NCI-H146 treated with DMSO at 0.1 percent for 48 hours (cell line): ENCODE data around the gene TOPAZ1.
"Not testable (repeated sequence)": the region's sequence is repeated elsewhere in the genome, so short reads cannot be mapped to it uniquely, and the experiment has no call there.

ENCODE experiments used
- DNase-seq: peaks from one replicate; lab custom pipeline; 2025; ENCODE audit not compliant: unreplicated experiment; lab: John Stamatoyannopoulos, UW

Gene TOPAZ1

GRCh38 chr3:44326515-44326914 is 84.8 kb downstream of the TOPAZ1 start:
- no peak for DNase-seq

DNA sequence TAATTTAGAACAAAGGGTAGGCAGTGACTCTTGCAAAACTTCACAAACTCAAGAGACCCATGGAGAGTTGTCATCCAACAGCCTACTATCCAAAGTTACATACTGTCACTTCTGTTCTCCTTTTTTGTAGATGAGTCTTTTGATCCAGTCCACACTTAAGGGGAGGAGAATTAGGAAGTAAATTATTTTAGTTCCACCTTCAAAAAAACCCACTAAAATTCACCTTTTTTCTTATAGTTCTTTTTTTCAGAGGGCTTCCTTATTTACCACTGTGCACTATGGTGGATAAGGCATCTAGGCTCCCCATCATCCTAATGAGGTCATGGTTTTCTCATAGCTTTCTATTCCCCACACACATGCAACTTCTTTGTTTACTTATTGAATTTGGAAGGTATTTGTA is 88.3 kb downstream of the TOPAZ1 start:
- no peak for DNase-seq

GRCh38 chr3:44330444-44330843 is 88.8 kb downstream of the TOPAZ1 start:
- DNase-seq: no peak

DNA sequence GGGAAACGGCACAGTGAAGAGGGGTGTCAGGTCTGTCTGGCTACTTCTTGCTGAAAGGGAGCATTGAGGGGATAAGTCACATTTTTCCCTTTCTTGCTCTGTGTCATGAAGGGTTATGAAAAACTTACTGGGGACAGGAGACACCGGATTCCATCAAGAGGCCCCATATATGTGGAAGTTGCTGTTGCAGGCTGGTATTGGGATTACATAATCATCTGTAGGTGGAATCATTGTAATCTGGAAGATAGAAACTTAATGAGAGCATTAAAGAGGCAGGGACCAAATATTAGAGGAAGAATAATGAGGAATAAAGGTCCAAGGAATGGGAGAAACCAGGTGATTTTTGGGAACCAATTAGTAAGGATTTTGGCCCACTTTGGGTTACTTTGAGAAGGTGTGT is 92.6 kb downstream of the TOPAZ1 start:
- DNase-seq: no peak

- DNase-seq: no peak
These were observed 95.6 kb downstream of the TOPAZ1 start for GRCh38 chr3:44337248-44337785.

DNA sequence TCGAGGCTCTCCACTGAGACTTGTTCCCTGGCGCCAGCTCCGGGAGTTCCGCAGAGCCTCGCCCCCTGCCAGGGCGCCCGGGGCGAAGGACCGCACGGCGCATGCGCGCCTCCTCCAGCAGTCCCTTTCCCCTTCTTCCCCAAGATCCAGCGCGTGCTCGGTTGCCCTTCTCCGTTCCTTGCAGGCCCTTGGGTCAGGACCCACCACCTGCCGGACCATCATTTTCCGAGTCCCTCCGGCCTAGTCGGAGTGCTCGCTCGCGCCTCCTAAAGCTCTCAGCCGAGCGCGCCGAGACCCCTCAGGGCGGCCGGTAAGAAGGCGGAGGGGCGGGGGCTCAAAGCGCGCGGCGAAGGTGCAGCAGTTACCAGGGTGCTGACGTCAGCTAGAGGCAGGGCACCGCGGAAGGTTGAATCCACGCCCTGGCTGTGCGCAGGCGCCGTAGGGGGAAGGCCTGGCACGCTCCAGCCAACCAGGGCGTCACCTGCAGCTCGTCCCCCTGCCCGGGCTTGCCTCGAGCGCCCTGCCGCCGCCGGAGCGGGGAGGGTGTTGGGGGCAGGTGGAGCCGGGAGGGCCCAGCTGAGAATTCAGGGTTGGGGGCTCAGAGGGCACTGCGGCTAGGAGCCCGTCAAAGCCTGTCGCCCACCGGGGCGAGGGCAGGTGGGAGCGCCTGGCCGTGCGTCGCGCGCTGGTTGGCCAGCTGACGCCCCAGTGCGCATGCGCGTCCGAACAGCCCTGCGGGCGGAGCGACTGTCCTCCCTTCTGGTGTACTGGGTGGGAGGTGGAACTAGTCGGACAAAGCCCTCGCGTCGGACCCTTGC is 96.5 kb downstream of the TOPAZ1 start, which contains the start of gene TCAIM:
Gene TCAIM (plus strand): TSS at position 757 of the 818 bp plus-strand sequence. CDS start 16,017 bp downstream, outside the sequence.
- DNase-seq: peak; percentile 81

GRCh38 chr3:44338828-44339127 is 97.1 kb downstream of the TOPAZ1 start:
- DNase-seq: no peak

- no peak for DNase-seq
These were observed 97.7 kb downstream of the TOPAZ1 start for GRCh38 chr3:44339181-44340057.

DNA sequence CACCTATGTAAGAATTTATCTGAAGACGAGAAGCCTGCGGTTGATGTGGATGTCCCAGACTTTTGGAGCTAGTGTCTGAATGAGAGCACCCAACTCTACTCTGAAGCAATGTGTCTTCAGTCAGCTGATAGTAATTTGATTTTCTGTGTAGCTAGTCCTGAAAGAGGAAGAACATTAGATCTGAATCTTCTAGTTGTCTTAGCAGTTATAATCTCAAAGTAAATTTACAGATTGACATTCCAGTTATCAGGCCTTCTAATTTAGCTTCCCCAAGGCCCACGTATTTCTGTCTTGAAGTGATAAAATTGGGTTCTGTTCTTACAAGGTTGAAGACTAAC is 98.3 kb downstream of the TOPAZ1 start:
- no peak for DNase-seq

- no peak for DNase-seq
These were observed 100.6 kb downstream of the TOPAZ1 start for GRCh38 chr3:44342176-44342790.

GRCh38 chr3:44343421-44343820 is 101.7 kb downstream of the TOPAZ1 start:
- no peak for DNase-seq

DNA sequence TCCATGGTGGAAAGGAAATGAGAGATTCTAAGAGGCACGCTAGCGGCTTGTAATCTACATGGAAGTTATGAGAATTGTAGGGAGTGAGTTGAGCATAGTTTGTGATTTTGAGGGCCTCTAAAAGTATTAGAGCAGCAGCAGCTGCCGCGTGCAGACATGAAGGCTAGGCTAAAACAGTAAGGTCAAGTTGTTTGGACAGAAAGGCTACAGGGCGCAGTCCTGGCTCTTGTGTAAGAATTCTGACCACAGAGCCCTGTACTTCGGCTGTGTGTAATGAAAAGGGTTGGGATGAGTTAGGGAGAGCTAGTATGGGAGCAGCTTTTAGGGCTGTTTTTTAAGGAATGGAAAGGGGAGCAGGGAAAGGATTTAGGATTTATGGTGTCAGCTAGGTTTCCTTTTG is 104.9 kb downstream of the TOPAZ1 start:
- not testable (repeated sequence) for DNase-seq

GRCh38 chr3:44348993-44349392 is 107.3 kb downstream of the TOPAZ1 start:
- no peak for DNase-seq

GRCh38 chr3:44353355-44353924 is 111.8 kb downstream of the TOPAZ1 start:
- DNase-seq: no peak

GRCh38 chr3:44355362-44356033 is 113.8 kb downstream of the TOPAZ1 start:
- DNase-seq: peak; percentile 22

GRCh38 chr3:44359146-44359751 is 117.6 kb downstream of the TOPAZ1 start:
- DNase-seq: no peak

GRCh38 chr3:44363591-44363990 is 121.9 kb downstream of the TOPAZ1 start:
- no peak for DNase-seq

GRCh38 chr3:44365952-44366351 is 124.3 kb downstream of the TOPAZ1 start:
- DNase-seq: no peak

- no peak for DNase-seq
These were observed 133.8 kb downstream of the TOPAZ1 start for GRCh38 chr3:44375450-44375849.
